ENCODE results near the gene ORMDL3. TPM values are rescaled to one million over a fixed set of nuclear protein-coding genes. Genes with fewer than 3 reads are reported as not detected.
A peak's percentile ranks its signal among the peaks of the same experiment; 100 is the strongest.

Gene ORMDL3
- polyA plus RNA-seq, 4 donors, result 60.7 to 75.3 (median 72.0) TPM

DNA sequence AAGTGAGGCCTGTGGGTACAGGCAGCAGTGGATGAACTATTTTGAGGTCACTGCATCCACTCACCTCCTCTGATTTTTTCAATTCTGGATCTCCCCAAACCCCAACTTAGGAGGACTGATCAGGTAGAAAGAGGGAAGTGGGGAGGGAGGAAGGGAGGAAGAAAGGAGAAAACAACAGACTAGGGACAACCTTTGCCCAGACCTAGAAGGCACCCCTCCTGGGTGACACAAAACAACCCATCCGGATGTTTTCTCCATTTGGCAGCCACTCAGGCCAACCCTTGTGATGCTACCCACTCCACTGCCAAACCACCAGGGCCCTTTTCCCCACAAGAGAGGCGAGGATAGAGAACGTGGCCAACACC is 2.7 kb downstream of the ORMDL3 start:
- FAIRE-seq, result no peak

GRCh38 chr17:39923836-39924690 is 3.3 kb downstream of the ORMDL3 start:
- Histone ChIP-seq H3K9me3 (ENCODE audit: control insufficient read depth in 2 of 2, insufficient read depth in 1 of 2, low read depth in 1 of 2, low read length in 1 of 2) (peaks cover 0 to 2% of the 10 kb centered on the region in 2 donors), H3K27me3 (ENCODE audit: control insufficient read depth in 3 of 3, insufficient read depth in 3 of 3, low read length in 3 of 3) (no peaks in the 10 kb centered on the region), H3K4me3 (ENCODE audit: low read depth in 1 of 3, low read length in 3 of 3) (no peak overlapping the region), H3K36me3 (ENCODE audit: control insufficient read depth in 3 of 3, insufficient read depth in 2 of 3, low read depth in 1 of 3, low read length in 3 of 3) (peaks cover 7 to 61% (median 18%) of the 10 kb centered on the region in 3 donors), H3K4me1 (ENCODE audit: control insufficient read depth in 3 of 3, insufficient read depth in 2 of 3, low read depth in 1 of 3, low read length in 2 of 3) (peaks cover 3 to 77% (median 14%) of the 10 kb centered on the region in 3 donors), H3K27ac (ENCODE audit: low read depth in 1 of 3, low read length in 2 of 3) (peak overlapping the region in 2 of 3 donors; percentile 17 to 18)
- FAIRE-seq, result no peak
- WGBS, 3 donors, result 61 to 67% (median 63%) methylated on average over 17 of the region's 17 CpGs
- DNase-seq, result peak in 1 of 2 donors; percentile 41

More for the DNA sequence above, 2.7 kb downstream of the ORMDL3 start:
- no peak for DNase-seq
- WGBS, 3 donors, result 54 to 59% (median 57%) methylated on average over 3 of the region's 3 CpGs
- H3K36me3 ChIP-seq (ENCODE audit: control insufficient read depth in 3 of 3, insufficient read depth in 2 of 3, low read depth in 1 of 3, low read length in 3 of 3), result peaks cover 7 to 57% (median 18%) of the 10 kb centered on the region in 3 donors
- no peaks in the 10 kb centered on the region for H3K27me3 ChIP-seq (ENCODE audit: control insufficient read depth in 3 of 3, insufficient read depth in 3 of 3, low read length in 3 of 3)
- peaks cover 3 to 74% (median 14%) of the 10 kb centered on the region in 3 donors for H3K4me1 ChIP-seq (ENCODE audit: control insufficient read depth in 3 of 3, insufficient read depth in 2 of 3, low read depth in 1 of 3, low read length in 2 of 3)
- no peak overlapping the region for H3K4me3 ChIP-seq (ENCODE audit: low read depth in 1 of 3, low read length in 3 of 3)
- peak overlapping the region in 2 of 3 donors; percentile 17 to 18 for H3K27ac ChIP-seq (ENCODE audit: low read depth in 1 of 3, low read length in 2 of 3)
- no peaks in the 10 kb centered on the region for H3K9me3 ChIP-seq (ENCODE audit: control insufficient read depth in 2 of 2, insufficient read depth in 1 of 2, low read depth in 1 of 2, low read length in 1 of 2)

GRCh38 chr17:39923230-39923629 is 4.2 kb downstream of the ORMDL3 start:
- Histone ChIP-seq H3K9me3 (ENCODE audit: control insufficient read depth in 2 of 2, insufficient read depth in 1 of 2, low read depth in 1 of 2, low read length in 1 of 2) (peaks cover 0 to 5% of the 10 kb centered on the region in 2 donors), H3K27ac (ENCODE audit: low read depth in 1 of 3, low read length in 2 of 3) (no peak overlapping the region), H3K4me3 (ENCODE audit: low read depth in 1 of 3, low read length in 3 of 3) (no peak overlapping the region), H3K36me3 (ENCODE audit: control insufficient read depth in 3 of 3, insufficient read depth in 2 of 3, low read depth in 1 of 3, low read length in 3 of 3) (peaks cover 7 to 64% (median 18%) of the 10 kb centered on the region in 3 donors), H3K4me1 (ENCODE audit: control insufficient read depth in 3 of 3, insufficient read depth in 2 of 3, low read depth in 1 of 3, low read length in 2 of 3) (peaks cover 3 to 72% (median 14%) of the 10 kb centered on the region in 3 donors), H3K27me3 (ENCODE audit: control insufficient read depth in 3 of 3, insufficient read depth in 3 of 3, low read length in 3 of 3) (no peaks in the 10 kb centered on the region)
- DNase-seq (no peak), FAIRE-seq (no peak)
- WGBS, 3 donors, result 92 to 95% (median 94%) methylated on average over 6 of the region's 6 CpGs

- no peaks in the 10 kb centered on the region for H3K27me3 ChIP-seq (ENCODE audit: control insufficient read depth in 3 of 3, insufficient read depth in 3 of 3, low read length in 3 of 3)
- peaks cover 7 to 70% (median 18%) of the 10 kb centered on the region in 3 donors for H3K36me3 ChIP-seq (ENCODE audit: control insufficient read depth in 3 of 3, insufficient read depth in 2 of 3, low read depth in 1 of 3, low read length in 3 of 3)
- WGBS, 3 donors, result 90 to 91% (median 91%) methylated on average over 6 of the region's 6 CpGs
- FAIRE-seq (no peak), DNase-seq (no peak)
- H3K9me3 ChIP-seq (ENCODE audit: control insufficient read depth in 2 of 2, insufficient read depth in 1 of 2, low read depth in 1 of 2, low read length in 1 of 2), result peaks cover 0 to 16% of the 10 kb centered on the region in 2 donors
- H3K27ac ChIP-seq (ENCODE audit: low read depth in 1 of 3, low read length in 2 of 3), result peak overlapping the region in 1 of 3 donors; percentile 92
- H3K4me3 ChIP-seq (ENCODE audit: low read depth in 1 of 3, low read length in 3 of 3), result no peak overlapping the region
- peaks cover 3 to 77% (median 14%) of the 10 kb centered on the region in 3 donors for H3K4me1 ChIP-seq (ENCODE audit: control insufficient read depth in 3 of 3, insufficient read depth in 2 of 3, low read depth in 1 of 3, low read length in 2 of 3)
These were observed 5.4 kb downstream of the ORMDL3 start for GRCh38 chr17:39922006-39922405.

GRCh38 chr17:39921323-39921722 is 6.1 kb downstream of the ORMDL3 start:
- FAIRE-seq (no peak), DNase-seq (peak in 1 of 2 donors; percentile 17)
- Histone ChIP-seq H3K9me3 (ENCODE audit: control insufficient read depth in 2 of 2, insufficient read depth in 1 of 2, low read depth in 1 of 2, low read length in 1 of 2) (peaks cover 0 to 23% of the 10 kb centered on the region in 2 donors), H3K4me3 (ENCODE audit: low read depth in 1 of 3, low read length in 3 of 3) (no peak overlapping the region), H3K27me3 (ENCODE audit: control insufficient read depth in 3 of 3, insufficient read depth in 3 of 3, low read length in 3 of 3) (no peaks in the 10 kb centered on the region), H3K27ac (ENCODE audit: low read depth in 1 of 3, low read length in 2 of 3) (peak overlapping the region; percentile 22 to 92 (median 74)), H3K36me3 (ENCODE audit: control insufficient read depth in 3 of 3, insufficient read depth in 2 of 3, low read depth in 1 of 3, low read length in 3 of 3) (peaks cover 7 to 72% (median 18%) of the 10 kb centered on the region in 3 donors), H3K4me1 (ENCODE audit: control insufficient read depth in 3 of 3, insufficient read depth in 2 of 3, low read depth in 1 of 3, low read length in 2 of 3) (peaks cover 3 to 82% (median 14%) of the 10 kb centered on the region in 3 donors)
- 54 to 73% (median 61%) methylated on average over 5 of the region's 5 CpGs for WGBS, 3 donors

DNA sequence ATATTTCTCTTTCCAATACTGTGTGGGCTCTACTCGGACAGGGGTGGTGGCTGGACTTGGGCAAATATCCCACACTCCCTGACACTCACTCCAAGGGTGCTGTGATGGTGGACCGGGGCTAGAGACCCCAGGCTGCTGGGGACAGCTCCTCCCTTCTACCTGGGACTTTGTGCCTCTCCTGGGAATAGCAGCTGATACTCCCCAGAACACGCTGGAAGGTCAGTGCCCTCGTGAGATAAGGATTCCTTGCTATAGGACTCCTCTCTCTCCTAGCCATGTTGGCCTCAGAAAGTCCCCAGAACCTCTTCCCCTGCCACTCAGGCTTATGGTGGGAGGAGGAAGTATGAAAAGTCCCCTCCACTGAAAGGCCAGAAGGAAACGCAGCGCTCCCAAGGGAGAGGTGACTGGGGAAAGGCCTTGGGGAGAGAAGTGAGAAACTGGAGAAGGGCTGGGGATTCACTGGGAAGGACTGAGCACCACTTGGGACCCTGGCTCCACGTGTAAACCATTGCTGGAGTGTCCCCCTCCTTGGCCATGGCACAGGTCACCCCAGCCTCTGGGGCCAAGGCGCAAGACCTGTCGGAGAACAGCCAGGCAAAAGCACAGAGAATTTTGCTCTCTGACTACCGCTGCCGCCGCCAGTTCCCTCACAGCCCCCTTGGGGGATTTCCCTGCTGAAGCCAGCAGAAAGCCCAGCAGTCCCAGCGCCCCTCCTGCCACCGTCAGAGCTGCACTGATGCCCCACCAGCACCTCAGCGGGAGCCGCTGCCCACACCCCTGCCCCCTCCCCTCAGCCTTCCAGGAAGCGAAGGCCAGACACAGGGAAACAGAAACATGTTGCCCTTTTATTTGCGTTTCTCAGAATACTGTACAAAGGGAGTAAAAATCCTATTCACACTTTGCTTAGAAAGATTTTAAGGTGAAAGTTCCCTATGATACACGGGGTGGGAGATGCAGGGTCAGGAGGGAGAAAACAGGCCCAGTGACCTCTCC is 6.9 kb downstream of the ORMDL3 start:
- no peak for FAIRE-seq
- no peaks in the 10 kb centered on the region for H3K27me3 ChIP-seq (ENCODE audit: control insufficient read depth in 3 of 3, insufficient read depth in 3 of 3, low read length in 3 of 3)
- DNase-seq, result peak; percentile 62 to 83
- 53 to 62% (median 53%) methylated on average over 18 to 19 of the region's 19 CpGs for WGBS, 3 donors
- peak overlapping the region; percentile 24 to 92 (median 74) for H3K27ac ChIP-seq (ENCODE audit: low read depth in 1 of 3, low read length in 2 of 3)
- peaks cover 0 to 74% (median 14%) of the 10 kb centered on the region in 3 donors for H3K4me1 ChIP-seq (ENCODE audit: control insufficient read depth in 3 of 3, insufficient read depth in 2 of 3, low read depth in 1 of 3, low read length in 2 of 3)
- no peak overlapping the region for H3K4me3 ChIP-seq (ENCODE audit: low read depth in 1 of 3, low read length in 3 of 3)
- peaks cover 0 to 31% of the 10 kb centered on the region in 2 donors for H3K9me3 ChIP-seq (ENCODE audit: control insufficient read depth in 2 of 2, insufficient read depth in 1 of 2, low read depth in 1 of 2, low read length in 1 of 2)
- H3K36me3 ChIP-seq (ENCODE audit: control insufficient read depth in 3 of 3, insufficient read depth in 2 of 3, low read depth in 1 of 3, low read length in 3 of 3), result peaks cover 7 to 69% (median 18%) of the 10 kb centered on the region in 3 donors

- WGBS, 3 donors, result 81 to 95% (median 92%) methylated on average over 9 of the region's 9 CpGs
- H3K36me3 ChIP-seq (ENCODE audit: control insufficient read depth in 3 of 3, insufficient read depth in 2 of 3, low read depth in 1 of 3, low read length in 3 of 3), result peaks cover 7 to 61% (median 18%) of the 10 kb centered on the region in 3 donors
- peak overlapping the region; percentile 64 to 96 (median 81) for H3K27ac ChIP-seq (ENCODE audit: low read depth in 1 of 3, low read length in 2 of 3)
- peaks cover 0 to 32% of the 10 kb centered on the region in 2 donors for H3K9me3 ChIP-seq (ENCODE audit: control insufficient read depth in 2 of 2, insufficient read depth in 1 of 2, low read depth in 1 of 2, low read length in 1 of 2)
- H3K4me1 ChIP-seq (ENCODE audit: control insufficient read depth in 3 of 3, insufficient read depth in 2 of 3, low read depth in 1 of 3, low read length in 2 of 3), result peaks cover 0 to 61% (median 7%) of the 10 kb centered on the region in 3 donors
- H3K4me3 ChIP-seq (ENCODE audit: low read depth in 1 of 3, low read length in 3 of 3), result no peak overlapping the region
- FAIRE-seq, result no peak
- DNase-seq, result peak; percentile 22 to 50
- no peaks in the 10 kb centered on the region for H3K27me3 ChIP-seq (ENCODE audit: control insufficient read depth in 3 of 3, insufficient read depth in 3 of 3, low read length in 3 of 3)
These were observed 8.2 kb downstream of the ORMDL3 start for GRCh38 chr17:39919087-39919683.
